Measurements from ENCODE around the gene S100A2. TPM values are rescaled to one million over a fixed set of nuclear protein-coding genes. Genes with fewer than 3 reads are reported as not detected.

The S100A2 gene
- polyA plus RNA-seq, 3 donors = 0.32 TPM; not detected in 2

GRCh38 chr1:153532181-153532580, 33.5 kb downstream of the S100A2 start:
- intact Hi-C loops (cut with micrococcal nuclease) = loop anchor here (5.0 kb wide), 1 partner anchor 100 kb away; the partner anchor contains the start of gene CHTOP (in 2 of the 2)
- peak overlapping the region; percentile 85 to 99 (median 96) for H3K27ac Mint-ChIP-seq
- no CpG with 5 or more reads among the region's 2 CpGs for WGBS (ENCODE audit: insufficient coverage)
- H3K27me3 Mint-ChIP-seq (ENCODE audit: low read depth in 3 of 3) = no peaks in the 10 kb centered on the region
- peak overlapping the region in 1 of 2 donors; percentile 98 for H3K27ac ChIP-seq (ENCODE audit: low read depth in 1 of 2, low read length in 2 of 2)
- no peaks in the 10 kb centered on the region for H3K27me3 ChIP-seq (ENCODE audit: control insufficient read depth in 2 of 2, insufficient read depth in 2 of 2, low read length in 2 of 2)
- peak overlapping the region; percentile 93 to 97 for H3K4me3 Mint-ChIP-seq
- no peak for TF ChIP-seq CTCF (IDR thresholded peaks at IDR 0.05)
- no peaks in the 10 kb centered on the region for H3K9me3 ChIP-seq (replicated peaks in 1 of 2; ENCODE audit: control insufficient read depth in 1 of 2, insufficient read depth in 1 of 2, low read length in 2 of 2)
- H3K9ac ChIP-seq (ENCODE audit: insufficient read depth, low read length, poor library complexity, severe bottlenecking) = peak overlapping the region; percentile 93
- H3K4me1 Mint-ChIP-seq = peaks cover 64% of the 10 kb centered on the region
- H4K20me1 ChIP-seq (ENCODE audit: insufficient read depth, low read length) = peaks cover 30% of the 10 kb centered on the region
- DNase-seq = peak in 1 of 3 donors; percentile 39
- peaks cover 28 to 46% of the 10 kb centered on the region in 2 donors for H3K36me3 Mint-ChIP-seq
- H3K36me3 ChIP-seq (replicated peaks in 1 of 2; ENCODE audit: control insufficient read depth in 1 of 2, insufficient read depth in 2 of 2, low read length in 2 of 2) = peaks cover 6 to 10% of the 10 kb centered on the region in 2 donors
- H3K4me3 ChIP-seq (replicated peaks in 1 of 3; ENCODE audit: low read depth in 2 of 3, low read length in 3 of 3) = peak overlapping the region in 1 of 3 experiments; percentile 84
- peaks cover 44% of the 10 kb centered on the region for H3K79me2 ChIP-seq (ENCODE audit: insufficient read depth, low read length)
- no peak overlapping the region for H2AFZ ChIP-seq (ENCODE audit: insufficient read depth, low read depth, low read length, poor library complexity, severe bottlenecking)
- no peaks in the 10 kb centered on the region for H3K9me3 Mint-ChIP-seq
- peak overlapping the region; percentile 98 for H3K4me2 ChIP-seq (replicated peaks; ENCODE audit: extremely low read depth, low read length, poor library complexity, severe bottlenecking)
- peaks cover 58 to 62% of the 10 kb centered on the region in 2 donors for H3K4me1 ChIP-seq (ENCODE audit: control insufficient read depth in 1 of 2, insufficient read depth in 2 of 2, low read length in 2 of 2)

GRCh38 chr1:153531638-153532037, 34.0 kb downstream of the S100A2 start:
- no peak for DNase-seq
- no peaks in the 10 kb centered on the region for H3K9me3 Mint-ChIP-seq
- Histone ChIP-seq H3K9ac (ENCODE audit: insufficient read depth, low read length, poor library complexity, severe bottlenecking) (no peak overlapping the region), H3K27ac (ENCODE audit: low read depth in 1 of 2, low read length in 2 of 2) (no peak overlapping the region), H3K79me2 (ENCODE audit: insufficient read depth, low read length) (peaks cover 44% of the 10 kb centered on the region), H3K36me3 (replicated peaks in 1 of 2; ENCODE audit: control insufficient read depth in 1 of 2, insufficient read depth in 2 of 2, low read length in 2 of 2) (peaks cover 6 to 10% of the 10 kb centered on the region in 2 donors), H2AFZ (ENCODE audit: insufficient read depth, low read depth, low read length, poor library complexity, severe bottlenecking) (no peak overlapping the region), H3K4me2 (replicated peaks; ENCODE audit: extremely low read depth, low read length, poor library complexity, severe bottlenecking) (no peak overlapping the region), H3K4me1 (ENCODE audit: control insufficient read depth in 1 of 2, insufficient read depth in 2 of 2, low read length in 2 of 2) (peaks cover 58 to 62% of the 10 kb centered on the region in 2 donors), H3K4me3 (replicated peaks in 1 of 3; ENCODE audit: low read depth in 2 of 3, low read length in 3 of 3) (no peak overlapping the region), H3K9me3 (replicated peaks in 1 of 2; ENCODE audit: control insufficient read depth in 1 of 2, insufficient read depth in 1 of 2, low read length in 2 of 2) (no peaks in the 10 kb centered on the region), H3K27me3 (ENCODE audit: control insufficient read depth in 2 of 2, insufficient read depth in 2 of 2, low read length in 2 of 2) (no peaks in the 10 kb centered on the region), H4K20me1 (ENCODE audit: insufficient read depth, low read length) (peaks cover 30% of the 10 kb centered on the region)
- no CpG with 5 or more reads among the region's 3 CpGs for WGBS (ENCODE audit: insufficient coverage)
- intact Hi-C loops (cut with micrococcal nuclease) = loop anchor here (5.0 kb wide), 1 partner anchor 101 kb away; the partner anchor contains the start of gene CHTOP (in 2 of the 2)
- no peak overlapping the region for H3K4me3 Mint-ChIP-seq
- H3K27me3 Mint-ChIP-seq (ENCODE audit: low read depth in 3 of 3) = no peaks in the 10 kb centered on the region
- peaks cover 28 to 49% of the 10 kb centered on the region in 2 donors for H3K36me3 Mint-ChIP-seq
- no peak for TF ChIP-seq CTCF (IDR thresholded peaks at IDR 0.05)
- peak overlapping the region in 2 of 7 donors; percentile 50 to 72 for H3K27ac Mint-ChIP-seq
- H3K4me1 Mint-ChIP-seq = peaks cover 64% of the 10 kb centered on the region

Data from CD14-positive monocyte (primary cell).